ENCODE results near the gene PDIA3.
"Not testable (repeated sequence)": the region's sequence is repeated elsewhere in the genome, so short reads cannot be mapped to it uniquely, and the experiment has no call there.

The PDIA3 gene

GRCh38 chr15:43746245-43746902 lies at the start of gene PDIA3:
Gene PDIA3, plus strand, starts transcription at chr15:43746438. Its CDS starts 102 bp downstream, at chr15:43746540.
- DNase-seq = peak; percentile 78 to 83

- no peak for DNase-seq
Measured at GRCh38 chr15:43702174-43702573, 44.1 kb upstream of the PDIA3 start.

GRCh38 chr15:43702701-43703424 lies 43.4 kb upstream of the PDIA3 start:
- DNase-seq = no peak

- DNase-seq = not testable (repeated sequence)
Measured at GRCh38 chr15:43710431-43711131, 35.7 kb upstream of the PDIA3 start.

GRCh38 chr15:43723151-43723550 lies 23.1 kb upstream of the PDIA3 start:
- DNase-seq = no peak

GRCh38 chr15:43726306-43726705 lies 19.9 kb upstream of the PDIA3 start:
- not testable (repeated sequence) for DNase-seq

- DNase-seq = not testable (repeated sequence)
Measured at GRCh38 chr15:43728053-43728725, 18.0 kb upstream of the PDIA3 start.

- DNase-seq = no peak
Measured at GRCh38 chr15:43735416-43735815, 10.8 kb upstream of the PDIA3 start.

GRCh38 chr15:43746903-43747309 lies 668 bp downstream of the PDIA3 start:
- DNase-seq = not testable (repeated sequence)

- no peak for DNase-seq
Measured at GRCh38 chr15:43748376-43748775, 2.1 kb downstream of the PDIA3 start.

GRCh38 chr15:43749690-43750345 lies 3.6 kb downstream of the PDIA3 start:
- peak; percentile 25 to 31 for DNase-seq

- DNase-seq = no peak
Measured at GRCh38 chr15:43751885-43752284, 5.6 kb downstream of the PDIA3 start.

GRCh38 chr15:43762824-43763223 lies 16.6 kb downstream of the PDIA3 start:
- DNase-seq = no peak

- DNase-seq = no peak
Measured at GRCh38 chr15:43763819-43764446, 17.7 kb downstream of the PDIA3 start.

GRCh38 chr15:43769584-43770228 lies 23.5 kb downstream of the PDIA3 start:
- peak; percentile 59 to 69 for DNase-seq

GRCh38 chr15:43771816-43772215 lies 25.6 kb downstream of the PDIA3 start:
- DNase-seq = no peak

- DNase-seq = no peak
Measured at GRCh38 chr15:43772624-43773023, 26.4 kb downstream of the PDIA3 start.

GRCh38 chr15:43774062-43774461 lies 27.8 kb downstream of the PDIA3 start:
- no peak for DNase-seq

- no peak for DNase-seq
Measured at GRCh38 chr15:43775411-43775965, 29.2 kb downstream of the PDIA3 start.

- DNase-seq = peak in 1 of 2 donors; percentile 25
Measured at GRCh38 chr15:43776101-43776717, 30.0 kb downstream of the PDIA3 start.
